GM13977 (cell line): ENCODE data around the gene FOXRED2.
A peak's percentile ranks its signal among the peaks of the same experiment; 100 is the strongest.
"Not testable (repeated sequence)": the region's sequence is repeated elsewhere in the genome, so short reads cannot be mapped to it uniquely, and the experiment has no call there.

Experiments
- DNase-seq: peaks from one replicate; pipeline ENCODE4 v3.0.0; 2012; ENCODE audit warnings: low spot score
- in situ Hi-C: fragments of 300-500 bp; cut with MboI; formaldehyde crosslinking; loops from one replicate; pipeline ENCODE4 v1.12.0; 2022; ENCODE audit warnings: low sequenced_read_pairs, low pct_unique_long_range_greater_than_20kb, mixed read lengths, inconsistent platforms; ENCODE audit not compliant: unreplicated experiment
- TF ChIP-seq, protein P1 (sequence below): IDR thresholded peaks from 2 replicates; pipeline ENCODE4 v1.5.1; 2012; ENCODE audit warnings: mild to moderate bottlenecking, control low read depth; ENCODE audit not compliant: insufficient read depth; ENCODE audit errors: extremely low read depth, missing control alignments

Gene FOXRED2

DNA sequence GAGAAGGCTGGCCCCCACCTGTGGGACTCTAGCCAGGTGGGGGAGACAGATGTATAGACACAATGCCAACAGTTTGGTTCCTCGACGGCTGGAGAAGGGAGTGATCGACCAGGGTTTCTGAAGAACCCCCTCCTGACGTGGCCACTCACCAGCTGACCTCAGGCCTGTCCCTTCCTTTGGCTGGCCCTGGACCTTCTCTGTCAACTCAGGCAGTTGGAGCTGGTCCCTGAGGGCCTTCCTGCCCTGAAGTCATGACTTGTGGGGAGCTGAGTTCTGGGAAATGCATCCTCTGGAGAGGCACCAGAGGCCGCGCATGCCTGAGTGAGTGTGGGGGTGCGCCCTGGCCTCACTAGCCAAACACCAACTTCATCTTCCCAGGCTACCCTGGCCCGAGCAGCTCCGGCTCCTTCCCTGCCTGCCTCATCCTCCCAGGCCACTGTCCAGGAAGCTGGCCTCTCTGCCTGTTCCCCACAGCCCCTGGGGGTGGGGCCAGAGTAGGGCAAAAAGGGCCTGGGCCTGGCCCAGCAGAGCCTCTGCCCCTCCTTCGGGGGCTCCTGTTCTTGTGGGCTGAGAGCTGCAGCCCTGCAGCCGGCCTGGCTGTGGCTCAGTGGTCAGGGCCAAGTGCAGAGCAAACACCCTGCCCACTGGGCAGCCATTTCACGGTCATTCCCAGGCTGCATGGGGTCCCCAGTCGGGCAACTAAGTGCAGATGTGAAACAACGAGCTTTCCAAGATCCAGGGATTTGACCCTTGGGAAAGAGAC, 49.0 kb downstream of the FOXRED2 start:
- in situ Hi-C loops = no loop called here
- TF ChIP-seq, protein P1, sequence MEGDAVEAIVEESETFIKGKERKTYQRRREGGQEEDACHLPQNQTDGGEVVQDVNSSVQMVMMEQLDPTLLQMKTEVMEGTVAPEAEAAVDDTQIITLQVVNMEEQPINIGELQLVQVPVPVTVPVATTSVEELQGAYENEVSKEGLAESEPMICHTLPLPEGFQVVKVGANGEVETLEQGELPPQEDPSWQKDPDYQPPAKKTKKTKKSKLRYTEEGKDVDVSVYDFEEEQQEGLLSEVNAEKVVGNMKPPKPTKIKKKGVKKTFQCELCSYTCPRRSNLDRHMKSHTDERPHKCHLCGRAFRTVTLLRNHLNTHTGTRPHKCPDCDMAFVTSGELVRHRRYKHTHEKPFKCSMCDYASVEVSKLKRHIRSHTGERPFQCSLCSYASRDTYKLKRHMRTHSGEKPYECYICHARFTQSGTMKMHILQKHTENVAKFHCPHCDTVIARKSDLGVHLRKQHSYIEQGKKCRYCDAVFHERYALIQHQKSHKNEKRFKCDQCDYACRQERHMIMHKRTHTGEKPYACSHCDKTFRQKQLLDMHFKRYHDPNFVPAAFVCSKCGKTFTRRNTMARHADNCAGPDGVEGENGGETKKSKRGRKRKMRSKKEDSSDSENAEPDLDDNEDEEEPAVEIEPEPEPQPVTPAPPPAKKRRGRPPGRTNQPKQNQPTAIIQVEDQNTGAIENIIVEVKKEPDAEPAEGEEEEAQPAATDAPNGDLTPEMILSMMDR = no peak
- no peak for DNase-seq

DNA sequence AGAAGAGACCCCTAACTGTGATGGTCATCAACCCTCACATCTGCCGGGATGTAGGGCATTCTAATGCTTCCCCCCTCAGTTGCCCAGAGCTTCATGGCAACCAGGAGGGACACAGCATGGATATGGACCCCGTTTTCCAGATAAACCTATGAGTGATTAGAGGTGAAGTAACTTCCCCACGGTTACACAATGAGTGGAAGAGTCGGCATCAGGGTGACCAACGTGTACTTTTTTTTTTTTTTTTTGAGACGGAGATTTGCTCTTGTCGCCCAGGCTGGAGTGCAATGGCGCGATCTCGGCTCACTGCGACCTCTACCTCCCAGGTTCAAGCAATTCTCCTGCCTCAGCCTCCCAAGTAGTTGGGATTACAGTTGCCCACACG, 50.4 kb downstream of the FOXRED2 start:
- DNase-seq = no peak
- in situ Hi-C loops = no loop called here
- TF ChIP-seq, protein P1 = no peak

DNA sequence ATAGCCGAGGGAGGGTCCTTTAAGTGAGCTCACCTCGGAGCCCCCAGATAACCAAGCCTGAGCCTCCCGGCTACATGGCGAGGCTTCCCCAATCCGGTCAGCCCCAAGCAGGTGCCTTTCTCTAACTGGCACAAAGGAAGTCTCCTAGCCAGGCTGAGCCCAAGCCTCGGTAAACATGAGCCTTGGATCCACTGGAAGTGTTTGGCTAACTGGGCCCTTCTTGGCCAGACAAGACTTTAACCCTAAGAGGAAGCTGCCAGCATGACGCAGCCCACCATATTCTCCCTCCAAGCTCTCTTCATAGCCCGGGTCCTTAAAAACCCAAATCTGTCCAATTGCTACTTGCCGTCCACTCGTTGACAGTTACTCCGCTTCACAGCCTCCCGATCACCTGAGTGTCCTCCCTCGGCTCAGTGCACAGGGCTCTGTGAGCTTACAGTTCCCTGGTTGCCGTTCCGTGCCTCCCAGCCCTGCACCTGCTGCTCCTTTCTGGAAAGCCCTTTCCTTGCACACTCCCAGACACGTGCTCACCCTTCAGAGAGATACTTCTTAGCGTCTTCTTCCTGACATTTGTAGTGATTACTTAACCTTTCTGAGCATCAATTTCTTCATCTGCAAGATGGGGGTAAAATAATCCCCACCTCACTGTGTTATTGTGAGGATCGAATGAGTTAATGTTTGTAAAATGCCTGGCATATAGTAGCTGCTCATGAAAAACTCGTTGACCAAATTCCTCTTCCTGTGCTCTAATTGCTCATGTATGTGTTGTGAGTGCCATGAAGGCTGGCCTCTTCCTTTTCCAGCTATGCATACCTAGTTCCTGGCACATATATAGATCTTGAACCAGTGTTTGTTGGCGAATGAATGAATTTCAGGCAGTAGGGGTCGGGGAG, 51.0 kb downstream of the FOXRED2 start:
- no peak for DNase-seq
- in situ Hi-C loops = no loop called here

DNA sequence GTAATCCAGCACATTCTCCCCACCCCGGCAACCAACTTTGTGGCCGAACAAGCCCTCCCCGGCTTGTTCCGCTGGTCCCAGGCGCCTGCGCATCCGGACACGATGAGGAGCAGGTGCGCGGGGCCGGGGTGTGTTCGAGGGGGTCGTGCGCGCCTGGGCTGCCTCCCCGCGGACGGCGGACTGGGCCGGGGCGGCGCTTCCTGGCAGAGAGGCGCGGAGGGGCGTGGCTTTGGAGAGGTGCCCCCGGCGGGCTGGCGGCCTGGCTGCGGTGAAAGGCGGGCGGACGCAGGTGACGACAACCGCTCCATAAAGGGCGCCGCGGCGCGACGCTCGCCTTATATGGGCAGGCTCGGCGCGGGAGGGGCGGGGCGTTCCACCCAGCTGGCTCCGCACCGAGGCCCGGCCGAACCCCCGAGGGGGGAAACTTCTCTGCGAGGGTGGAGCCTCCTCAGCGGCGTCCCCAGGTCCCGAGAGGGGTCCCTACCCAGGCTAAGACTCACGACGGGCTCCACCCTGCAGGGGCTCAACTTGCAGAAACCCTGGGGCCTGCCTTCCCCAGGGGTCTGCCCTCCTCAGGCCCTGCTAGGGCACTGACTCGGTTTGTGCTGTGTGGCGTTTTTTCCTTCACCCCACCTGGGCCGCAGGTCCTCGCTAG, 51.8 kb downstream of the FOXRED2 start:
- in situ Hi-C loops = no loop called here
- TF ChIP-seq, protein P1 = peak; percentile 7
- DNase-seq = peak; percentile 93

More for the DNA sequence above, 51.0 kb downstream of the FOXRED2 start:
- TF ChIP-seq, protein P1 = no peak

DNA sequence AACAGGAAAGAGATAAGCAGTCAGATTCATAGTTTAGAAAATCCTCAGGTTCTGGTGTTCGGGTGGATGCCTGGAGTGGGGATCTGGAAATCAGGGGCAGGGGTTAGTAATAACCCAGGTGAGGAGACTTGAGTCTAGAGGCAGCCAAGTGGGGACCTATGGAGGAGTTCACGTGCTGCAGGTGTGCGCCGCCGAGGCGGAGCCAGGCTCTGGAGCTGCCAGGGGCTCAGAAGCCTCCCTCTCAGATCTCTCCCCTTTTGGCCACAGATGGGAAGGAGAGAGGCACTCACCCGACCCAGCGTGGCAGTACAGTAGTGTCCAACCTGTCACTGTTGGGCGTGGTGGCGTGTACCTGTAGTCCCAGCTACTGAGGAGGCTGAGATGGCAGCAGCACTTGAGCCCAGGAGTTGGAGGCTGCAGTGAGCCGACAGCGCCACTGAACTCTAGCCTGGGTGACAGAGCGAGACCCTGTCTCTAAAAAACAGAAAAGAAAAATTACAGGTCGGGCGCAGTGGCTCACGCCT, 52.9 kb downstream of the FOXRED2 start:
- in situ Hi-C loops = no loop called here
- no peak for DNase-seq

DNA sequence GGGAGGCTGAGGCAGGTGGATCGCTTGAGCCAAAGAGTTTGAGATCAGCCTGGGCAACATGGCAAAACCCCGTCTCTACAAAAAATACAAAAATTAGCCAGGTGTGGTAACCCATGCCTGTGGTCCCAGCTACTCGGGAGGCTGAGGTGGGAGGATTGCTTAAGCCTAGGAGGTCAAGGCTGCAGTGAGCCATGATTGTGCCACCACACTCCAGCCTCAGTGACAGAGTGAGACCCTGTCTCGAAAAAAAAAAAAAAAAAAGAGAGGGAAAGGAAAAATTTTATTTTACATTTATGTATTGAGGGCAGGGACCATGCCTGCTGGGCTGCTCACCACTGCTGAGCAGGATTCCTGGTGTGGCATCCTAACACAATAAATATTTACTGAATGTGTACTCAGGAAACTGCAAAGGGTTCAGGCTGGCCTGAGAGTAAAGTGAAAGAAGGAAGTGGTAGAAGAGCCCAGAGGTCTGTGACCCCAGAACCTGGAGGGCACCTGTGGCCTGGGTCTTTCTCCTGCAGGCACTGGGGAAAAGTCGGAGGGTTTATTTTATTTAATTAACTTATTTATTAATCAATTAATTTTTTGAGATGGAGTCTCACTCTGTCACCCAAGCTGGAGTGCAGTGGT, 53.7 kb downstream of the FOXRED2 start:
- in situ Hi-C loops, DNase-seq: not testable (repeated sequence)

More for the DNA sequence above, 52.9 kb downstream of the FOXRED2 start:
- TF ChIP-seq, protein P1 = no peak
